Measurements from ENCODE around the gene COL1A2.
A peak's percentile ranks its signal among the peaks of the same experiment; 100 is the strongest.

The COL1A2 gene

DNA sequence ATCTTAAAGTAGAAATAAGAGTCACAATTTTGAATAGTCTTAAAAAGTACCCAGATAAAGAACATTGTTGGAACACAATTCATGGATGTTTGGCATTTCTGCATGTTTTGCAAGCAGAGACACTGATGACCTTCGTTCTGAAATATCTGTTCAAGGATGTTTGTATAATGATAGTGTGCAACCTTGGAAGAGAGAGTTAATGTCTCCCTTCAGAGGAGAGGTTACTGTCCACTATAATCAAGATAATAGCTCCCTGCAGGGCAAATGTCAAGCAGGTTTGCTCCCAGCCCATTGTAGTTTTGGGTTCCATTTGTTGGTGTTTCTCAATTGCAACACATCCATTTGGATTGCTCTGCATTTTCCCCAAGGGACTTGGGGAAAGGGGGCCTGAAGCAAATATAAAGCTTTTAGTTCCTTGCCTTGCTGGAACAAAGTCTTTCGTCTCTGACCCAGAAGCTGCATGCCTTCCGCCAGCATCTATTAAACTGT lies 45.2 kb downstream of the COL1A2 start:
- no peak for DNase-seq

- DNase-seq, result no peak
Observed at GRCh38 chr7:94440451-94441039, 45.9 kb downstream of the COL1A2 start.

DNA sequence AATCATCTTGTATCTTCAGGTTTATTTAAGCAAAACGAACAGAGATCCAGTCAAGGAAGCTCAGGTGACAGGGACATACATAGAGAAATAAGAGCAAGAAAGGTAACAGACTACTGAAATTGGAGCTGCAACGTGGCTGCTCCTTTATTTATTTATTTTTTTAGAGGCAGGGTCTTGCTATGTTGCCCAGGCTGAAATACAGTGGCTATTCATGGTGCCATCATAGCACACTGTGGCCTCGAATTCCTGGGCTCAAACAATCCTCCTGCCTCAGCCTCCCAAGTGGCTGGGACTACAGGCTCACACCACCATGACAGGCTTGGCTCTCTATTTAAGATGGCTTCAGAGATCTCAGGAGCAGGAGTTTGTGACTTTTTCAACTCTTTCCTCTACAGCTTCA lies 46.4 kb downstream of the COL1A2 start:
- DNase-seq, result no peak

GRCh38 chr7:94442639-94443038 lies 47.9 kb downstream of the COL1A2 start:
- DNase-seq, result no peak

DNA sequence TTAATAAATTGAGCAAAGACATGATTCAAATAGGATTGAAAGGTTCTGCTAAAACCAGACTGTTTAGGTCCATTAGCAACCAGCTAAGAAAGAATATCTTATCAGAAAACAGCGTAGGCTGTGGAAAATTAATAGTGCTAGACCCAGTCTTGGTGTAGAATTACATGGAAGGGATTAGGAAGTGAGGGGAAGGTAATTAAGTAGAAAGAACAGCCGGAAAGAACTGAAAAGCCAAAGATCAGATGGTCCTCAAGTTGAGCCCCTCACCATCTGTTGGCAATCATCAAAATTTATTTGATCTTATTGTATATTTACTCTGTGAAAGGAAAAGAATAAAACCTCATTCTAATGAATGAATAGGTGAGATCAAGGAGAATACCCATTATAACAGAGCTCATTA lies 50.1 kb downstream of the COL1A2 start:
- DNase-seq, result no peak

- DNase-seq, result no peak
Observed at GRCh38 chr7:94445696-94446194, 51.0 kb downstream of the COL1A2 start.

DNA sequence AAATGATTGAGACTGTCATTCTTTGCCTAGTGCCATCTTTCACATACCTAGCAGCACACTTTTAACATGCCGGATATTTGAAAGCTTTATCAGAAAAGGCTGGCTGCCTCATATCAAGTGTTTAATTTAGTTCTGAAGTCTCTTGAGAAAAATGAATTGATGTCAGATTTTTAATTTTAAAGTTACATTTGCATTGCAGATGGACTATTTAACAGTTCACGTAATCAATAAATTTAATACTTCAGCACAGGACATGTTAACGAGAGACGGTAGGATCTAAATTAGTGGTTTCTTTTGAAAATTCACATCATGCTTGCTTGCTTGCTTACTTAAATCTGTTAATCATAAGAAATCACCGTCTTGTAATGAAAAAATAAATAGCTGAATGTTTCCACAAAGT lies 51.6 kb downstream of the COL1A2 start:
- DNase-seq, result no peak

DNA sequence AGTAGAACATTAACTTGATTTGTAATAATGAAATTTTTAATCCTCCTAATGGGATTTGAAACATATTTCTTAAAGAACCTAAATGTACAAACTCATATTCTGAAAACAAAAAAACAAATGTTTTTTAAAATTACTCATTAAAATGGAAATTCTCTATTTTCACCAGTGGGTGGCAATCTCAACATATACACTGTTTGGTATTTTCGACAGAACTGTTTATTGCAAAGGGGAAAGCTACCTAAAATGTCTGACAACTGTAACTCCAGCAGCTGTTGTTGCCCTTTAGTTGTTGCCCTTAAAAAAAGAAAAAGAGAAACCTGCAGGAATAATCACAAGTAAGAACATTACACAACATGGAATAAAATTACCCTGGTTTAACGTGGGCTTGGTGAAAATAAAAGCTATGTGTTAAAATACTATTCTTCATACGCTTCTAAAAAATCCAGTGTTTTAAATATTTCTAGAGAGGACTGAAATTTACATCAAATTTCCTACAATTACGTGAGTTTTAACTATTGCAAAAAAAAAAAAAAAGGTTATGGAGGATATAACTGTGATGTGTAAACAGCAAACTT lies 54.5 kb downstream of the COL1A2 start:
- DNase-seq, result peak; percentile 55

DNA sequence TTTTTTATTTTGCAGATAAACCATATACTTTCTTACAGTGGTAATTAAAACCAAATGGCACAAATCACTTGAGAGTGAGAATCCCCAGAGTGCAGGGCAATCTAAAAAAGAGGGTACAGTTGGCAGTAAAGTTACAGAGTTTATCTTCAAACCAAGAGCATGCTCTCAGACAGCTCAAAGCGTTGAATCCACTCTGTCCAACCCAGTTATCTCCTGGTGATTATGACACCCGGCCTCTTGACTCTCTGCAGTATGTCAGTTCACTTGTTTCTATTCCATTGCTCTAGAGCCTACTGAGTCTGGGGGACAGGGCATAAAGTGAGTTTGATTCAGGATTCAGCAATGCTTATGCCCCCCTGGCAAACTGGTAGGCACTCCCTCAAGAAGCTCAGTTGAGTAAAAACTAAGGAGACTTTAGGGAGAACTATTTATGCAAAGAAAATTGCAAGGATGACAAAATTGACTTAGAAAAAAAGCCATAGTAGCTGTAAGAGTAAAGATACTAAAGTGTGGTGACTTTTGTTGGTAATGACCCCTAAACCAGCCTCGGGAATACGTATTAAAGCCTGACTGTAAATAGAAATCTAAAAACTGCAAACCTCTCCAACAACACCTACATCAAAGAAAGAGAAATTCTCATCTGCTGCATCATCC lies 55.5 kb downstream of the COL1A2 start:
- no peak for DNase-seq

GRCh38 chr7:94451187-94451586 lies 56.5 kb downstream of the COL1A2 start:
- DNase-seq, result peak; percentile 62

- DNase-seq, result peak; percentile 94
Observed at GRCh38 chr7:94452239-94452638, 57.5 kb downstream of the COL1A2 start.

- DNase-seq, result no peak
Observed at GRCh38 chr7:94453898-94454297, 59.2 kb downstream of the COL1A2 start.

DNA sequence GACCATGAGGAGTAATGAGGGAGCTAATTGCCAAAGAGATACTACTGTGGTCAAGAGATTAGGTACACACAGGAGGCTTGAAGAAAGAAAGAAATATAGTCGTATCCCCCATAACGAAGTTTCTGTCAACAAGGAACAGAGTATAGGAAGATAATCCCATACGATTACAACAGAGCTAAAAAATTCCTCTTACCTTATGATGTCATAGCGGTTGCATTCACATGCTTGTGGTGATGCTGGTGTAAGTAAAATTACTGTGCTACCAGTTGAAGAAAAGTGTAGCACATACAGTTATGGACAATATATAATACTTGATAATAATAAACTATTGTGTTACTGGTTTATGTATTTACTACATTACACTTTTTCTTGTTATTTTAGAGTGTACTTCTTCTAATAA lies 63.3 kb downstream of the COL1A2 start:
- no peak for DNase-seq

DNA sequence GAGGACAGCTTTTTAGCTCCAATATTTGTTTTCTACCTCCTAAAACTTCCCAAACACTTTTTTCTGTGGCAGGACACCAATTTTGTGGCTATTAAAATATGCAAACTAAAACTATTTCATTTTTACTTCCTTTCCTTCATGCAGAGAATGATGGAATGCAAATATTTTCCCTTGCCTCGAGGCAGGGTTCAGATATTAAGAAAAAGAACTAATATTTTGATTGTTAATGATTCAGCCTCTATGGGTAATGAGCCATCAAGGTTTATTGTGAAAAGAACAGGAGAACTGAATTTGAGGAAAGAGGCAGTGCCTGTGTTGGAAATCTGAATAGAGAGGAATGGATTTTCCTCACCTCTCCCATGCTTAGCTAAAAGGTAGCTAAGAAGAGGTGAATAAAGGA lies 71.8 kb downstream of the COL1A2 start:
- no peak for DNase-seq

DNA sequence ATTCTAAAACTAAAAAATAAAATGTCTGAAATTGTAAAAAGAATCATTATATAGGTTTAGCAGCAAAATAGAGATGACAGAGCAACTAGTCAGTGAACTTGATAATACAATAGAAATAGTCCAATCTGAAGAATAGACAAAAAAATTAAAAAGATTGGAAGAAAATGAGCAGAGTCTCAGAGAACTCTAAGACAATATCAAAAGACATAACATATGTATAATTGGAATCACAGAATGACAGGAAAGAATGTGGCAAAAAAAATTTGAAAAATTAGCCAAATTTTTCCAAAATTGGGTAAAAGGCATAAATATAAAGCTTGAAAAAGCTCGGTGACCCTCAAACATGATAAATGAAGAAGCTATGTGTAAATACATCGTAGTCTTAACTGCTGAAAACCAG lies 76.9 kb downstream of the COL1A2 start:
- DNase-seq, result no peak

DNA sequence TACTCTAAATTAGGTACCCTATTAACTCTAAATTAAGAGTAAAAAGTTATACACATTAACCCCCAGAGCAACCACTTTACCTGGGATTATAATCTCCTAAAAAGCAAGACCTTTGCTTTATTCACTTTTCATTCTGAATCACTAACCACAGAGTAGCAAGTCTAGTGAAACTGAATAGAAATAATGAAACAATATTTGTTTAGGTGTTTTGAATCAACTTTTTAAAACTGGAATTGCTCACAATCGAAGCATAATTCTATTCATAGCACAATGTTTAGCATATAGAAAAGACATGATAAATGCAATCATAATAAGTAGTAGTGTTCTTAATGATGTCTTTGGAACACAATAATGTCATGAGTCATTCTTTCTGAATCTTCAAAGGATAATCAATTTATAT lies 77.9 kb downstream of the COL1A2 start:
- DNase-seq, result no peak

GRCh38 chr7:94476251-94476840 lies 81.7 kb downstream of the COL1A2 start:
- no peak for DNase-seq

GRCh38 chr7:94477878-94478277 lies 83.2 kb downstream of the COL1A2 start:
- DNase-seq, result no peak

- no peak for DNase-seq
Observed at GRCh38 chr7:94478648-94479214, 84.0 kb downstream of the COL1A2 start.
